Astrocyte of the spinal cord (primary cell): ENCODE measurements around the gene LEMD2.
"Not testable (repeated sequence)": the region's sequence is repeated elsewhere in the genome, so short reads cannot be mapped to it uniquely, and the experiment has no call there.

Source experiments
- DNase-seq: peaks from one replicate; pipeline ENCODE4 v3.0.0; 2011; ENCODE audit warnings: low read depth, low spot score
- H3K4me3 ChIP-seq: 2 replicates; pipeline ENCODE4 v1.5.1; 2011; ENCODE audit warnings: low read depth, mild to moderate bottlenecking, low read length, moderate library complexity
- in situ Hi-C: cut with HindIII; loops from 2 replicates; pipeline ENCODE4 v1.10.0; 2017; ENCODE audit warnings: low sequenced_read_pairs
- TF ChIP-seq, protein P1 (sequence below): IDR thresholded peaks from 2 replicates; pipeline ENCODE4 v1.5.1; 2012; ENCODE audit warnings: low read depth, mild to moderate bottlenecking, low read length, inconsistent platforms

Gene LEMD2

GRCh38 chr6:33788694-33789549 is at the start of gene LEMD2:
TSS of gene LEMD2 (minus strand) at chr6:33789130. CDS start at chr6:33789116, 14 bp downstream.
- in situ Hi-C loops: no loop called here
- TF ChIP-seq, protein P1, sequence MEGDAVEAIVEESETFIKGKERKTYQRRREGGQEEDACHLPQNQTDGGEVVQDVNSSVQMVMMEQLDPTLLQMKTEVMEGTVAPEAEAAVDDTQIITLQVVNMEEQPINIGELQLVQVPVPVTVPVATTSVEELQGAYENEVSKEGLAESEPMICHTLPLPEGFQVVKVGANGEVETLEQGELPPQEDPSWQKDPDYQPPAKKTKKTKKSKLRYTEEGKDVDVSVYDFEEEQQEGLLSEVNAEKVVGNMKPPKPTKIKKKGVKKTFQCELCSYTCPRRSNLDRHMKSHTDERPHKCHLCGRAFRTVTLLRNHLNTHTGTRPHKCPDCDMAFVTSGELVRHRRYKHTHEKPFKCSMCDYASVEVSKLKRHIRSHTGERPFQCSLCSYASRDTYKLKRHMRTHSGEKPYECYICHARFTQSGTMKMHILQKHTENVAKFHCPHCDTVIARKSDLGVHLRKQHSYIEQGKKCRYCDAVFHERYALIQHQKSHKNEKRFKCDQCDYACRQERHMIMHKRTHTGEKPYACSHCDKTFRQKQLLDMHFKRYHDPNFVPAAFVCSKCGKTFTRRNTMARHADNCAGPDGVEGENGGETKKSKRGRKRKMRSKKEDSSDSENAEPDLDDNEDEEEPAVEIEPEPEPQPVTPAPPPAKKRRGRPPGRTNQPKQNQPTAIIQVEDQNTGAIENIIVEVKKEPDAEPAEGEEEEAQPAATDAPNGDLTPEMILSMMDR: no peak
- H3K4me3 ChIP-seq: peak within 1 kb of the TSS; percentile 57
- DNase-seq: peak; percentile 96

DNA sequence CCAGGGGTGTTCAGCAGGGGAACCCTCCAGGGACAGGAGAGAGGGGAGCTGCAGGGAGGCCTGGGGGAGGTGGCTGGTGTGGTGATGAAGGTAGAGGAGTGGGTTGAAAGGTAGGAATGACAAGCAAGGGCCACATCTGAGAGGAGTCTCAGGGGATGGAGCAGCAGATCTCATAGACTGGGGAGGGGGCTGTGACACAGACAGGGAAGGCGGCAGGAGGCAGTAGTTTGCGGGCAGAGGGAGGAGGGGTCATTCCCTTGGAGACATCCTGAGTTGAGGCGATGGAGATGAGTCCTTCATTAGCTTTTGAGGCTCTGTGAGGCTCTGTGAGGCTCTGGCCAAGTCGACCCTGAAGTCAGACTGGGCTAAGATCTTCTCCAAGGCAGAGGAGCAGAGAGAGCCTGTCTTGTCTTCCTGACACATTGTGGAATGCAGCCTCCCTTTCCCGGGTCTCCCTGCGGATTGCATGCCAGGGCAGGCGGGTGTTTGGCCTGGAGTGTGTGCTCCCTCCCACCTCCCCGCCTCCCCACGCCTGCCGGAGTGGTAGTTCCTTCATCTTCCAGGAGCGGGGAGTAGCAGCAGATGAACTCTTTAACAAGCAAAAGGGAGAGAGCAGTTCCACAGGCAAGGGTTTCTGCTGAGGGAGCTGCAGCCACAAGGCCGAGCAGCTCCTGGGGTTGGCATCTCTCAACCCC is 49.2 kb upstream of the LEMD2 start:
- in situ Hi-C loops: no loop called here
- TF ChIP-seq, protein P1: no peak
- peak; percentile 29 for DNase-seq
- H3K4me3 ChIP-seq: no peak overlapping the region

- in situ Hi-C loops: no loop called here
Measured at GRCh38 chr6:33836806-33837469, 48.0 kb upstream of the LEMD2 start.

GRCh38 chr6:33834401-33835392 is 45.8 kb upstream of the LEMD2 start:
- DNase-seq: no peak
- TF ChIP-seq, protein P1: no peak
- H3K4me3 ChIP-seq: no peak overlapping the region
- in situ Hi-C loops: no loop called here

More at GRCh38 chr6:33836806-33837469, 48.0 kb upstream of the LEMD2 start:
- no peak for DNase-seq
- TF ChIP-seq, protein P1: no peak
- no peak overlapping the region for H3K4me3 ChIP-seq

DNA sequence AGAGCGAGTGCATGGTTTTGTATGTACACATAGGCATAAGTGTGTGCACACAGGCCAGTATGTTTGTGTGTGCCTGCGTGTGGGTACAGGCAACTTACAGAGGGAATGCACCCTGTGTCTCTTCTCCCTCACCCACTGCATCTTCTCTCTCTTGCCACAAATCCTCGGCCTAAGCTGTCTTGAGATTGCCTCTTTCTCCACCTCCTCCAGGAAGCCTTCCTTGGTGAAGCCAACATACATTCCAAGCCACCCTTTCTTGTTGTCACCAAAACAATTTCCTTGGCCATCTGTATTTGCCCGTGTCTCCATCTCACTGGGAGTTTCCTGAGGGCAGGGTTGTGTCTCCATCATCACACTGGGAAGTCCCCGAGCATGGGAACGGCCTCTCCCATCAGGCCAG is 44.7 kb upstream of the LEMD2 start:
- TF ChIP-seq, protein P1: no peak
- in situ Hi-C loops: no loop called here
- DNase-seq: no peak
- H3K4me3 ChIP-seq: no peak overlapping the region

DNA sequence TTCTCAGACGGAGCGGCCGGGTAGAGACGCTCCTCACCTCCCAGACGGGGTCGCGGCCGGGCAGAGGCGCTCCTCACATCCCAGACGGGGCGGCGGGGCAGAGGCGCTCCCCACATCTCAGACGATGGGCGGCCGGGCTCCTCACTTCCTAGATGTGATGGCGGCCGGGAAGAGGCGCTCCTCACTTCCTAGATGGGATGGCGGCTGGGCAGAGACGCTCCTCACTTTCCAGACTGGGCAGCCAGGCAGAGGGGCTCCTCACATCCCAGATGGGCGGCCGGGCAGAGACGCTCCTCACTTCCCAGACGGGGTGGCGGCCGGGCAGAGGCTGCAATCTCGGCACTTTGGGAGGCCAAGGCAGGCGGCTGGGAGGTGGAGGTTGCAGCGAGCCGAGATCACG is 43.9 kb upstream of the LEMD2 start:
- DNase-seq, in situ Hi-C loops, H3K4me3 ChIP-seq: not testable (repeated sequence)

GRCh38 chr6:33831725-33832124 is 42.8 kb upstream of the LEMD2 start:
- in situ Hi-C loops, H3K4me3 ChIP-seq, DNase-seq: not testable (repeated sequence)
